HCT116 (cell line): ENCODE results near the gene SMIM33. TPM values are rescaled to one million over a fixed set of nuclear protein-coding genes. Genes with fewer than 3 reads are reported as not detected.

Source experiments
- ATAC-seq: fragments of 200-7000 bp; cut with Tn5 transposase; 2 replicates; pipeline ENCODE4 v1.9.1; 2020; ENCODE audit warnings: mild to moderate bottlenecking, moderate library complexity
- BruUV-seq: library from RNA; stranded (reverse); fragments of 400-500 nt; replicated peaks from 2 replicates; lab custom pipeline; 2021; lab: Mats Ljungman, UMichigan
- CTCF ChIA-PET: fragments of 300-600 bp; sonication (Branson Sonifier 250); formaldehyde crosslinking; loops from one replicate; lab custom pipeline; 2021; ENCODE audit warnings: antibody characterized with exemption; lab: Charles Lee
- POLR2A ChIA-PET: fragments of 300-600, 350-600 bp; sonication (Branson Sonifier 250); formaldehyde crosslinking; loops from one replicate; lab custom pipeline; 2021; ENCODE audit warnings: antibody characterized with exemption; lab: Charles Lee
- RAD21 ChIA-PET, 2 experiments: fragments of 300-600 bp; sonication (Branson Sonifier 250); formaldehyde crosslinking; loops; one replicate each; lab custom pipeline; 2023; ENCODE audit warnings: low total read pairs in 2 of 2; ENCODE audit not compliant: uncharacterized antibody in 2 of 2, unreplicated experiment in 2 of 2, low non-redundant PET in 1 of 2; lab: Charles Lee
- DNase-seq: peaks from one replicate; pipeline ENCODE4 v3.0.0-alpha.2; 2010; ENCODE audit warnings: low read depth, low spot score
- H2AFZ ChIP-seq: fragments of 200-600 bp; shearing (Covaris generic), sonication (generic); 2 replicates; pipeline ENCODE4 v1.6.1; 2017; ENCODE audit warnings: low read depth, mixed run types, mixed read lengths, antibody characterized with exemption, low read length; ENCODE audit not compliant: poor library complexity, severe bottlenecking
- H3K27ac ChIP-seq: 2 replicates; pipeline ENCODE4 v1.5.1; 2012; ENCODE audit warnings: low read depth, low read length
- H3K27me3 ChIP-seq: fragments of 200-600 bp; sonication (generic); 2 replicates; pipeline ENCODE4 v1.6.1; 2016; ENCODE audit warnings: mixed run types, low read length, mixed read lengths; ENCODE audit not compliant: insufficient read depth
- H3K36me3 ChIP-seq, 2 experiments: fragments of 200-500 bp in 1 of 2; fragments of 200-600 bp in 1 of 2; sonication (Bioruptor generic) in 1 of 2; sonication (generic) in 1 of 2; 2 replicates each; pipeline versions ENCODE4 v1.5.1 to v1.6.1; 2014 to 2016; ENCODE audit warnings: low read length in 2 of 2, inconsistent platforms in 1 of 2, mixed read lengths in 1 of 2, mixed run types in 1 of 2; ENCODE audit not compliant: insufficient read depth in 2 of 2, control insufficient read depth in 1 of 2
- H3K4me1 ChIP-seq, 2 experiments: fragments of 200-600 bp in 1 of 2; sonication (generic) in 1 of 2; 2 replicates each; pipeline versions ENCODE4 v1.5.1 to v1.6.1; 2012 to 2017; ENCODE audit warnings: low read length in 2 of 2, inconsistent platforms in 1 of 2, mild to moderate bottlenecking in 1 of 2, mixed read lengths in 1 of 2, mixed run types in 1 of 2, moderate library complexity in 1 of 2; ENCODE audit not compliant: insufficient read depth in 2 of 2, control insufficient read depth in 1 of 2
- H3K4me2 ChIP-seq: fragments of 200-600 bp; sonication (generic); 2 replicates; pipeline ENCODE4 v1.6.1; 2017; ENCODE audit warnings: mixed run types, low read length, mixed read lengths
- H3K4me3 ChIP-seq, 2 experiments: fragments of 200-600 bp in 1 of 2; sonication (generic) in 1 of 2; replicated peaks in 1 of 2; 2 replicates each; pipeline ENCODE4 v1.5.1; 2011 to 2016; ENCODE audit warnings: low read length in 2 of 2, control low read depth in 1 of 2, low read depth in 1 of 2, mild to moderate bottlenecking in 1 of 2, mixed read lengths in 1 of 2, mixed run types in 1 of 2
- H3K79me2 ChIP-seq: fragments of 200-600 bp; sonication (generic); 2 replicates; pipeline ENCODE4 v1.6.1; 2017; ENCODE audit warnings: mild to moderate bottlenecking, mixed run types, low read length, moderate library complexity, mixed read lengths; ENCODE audit not compliant: insufficient read depth
- H3K9ac ChIP-seq: fragments of 200-600 bp; sonication (generic); 2 replicates; pipeline ENCODE4 v1.6.1; 2016; ENCODE audit warnings: low read length, mixed read lengths
- H3K9me2 ChIP-seq: fragments of 200-600 bp; sonication (generic), shearing (Covaris generic); 2 replicates; pipeline ENCODE4 v1.6.1; 2017; ENCODE audit warnings: mixed run types, mild to moderate bottlenecking, moderate library complexity; ENCODE audit not compliant: insufficient read depth
- H3K9me3 ChIP-seq, 2 experiments: fragments of 200-500 bp in 1 of 2; fragments of 200-600 bp in 1 of 2; sonication (Bioruptor generic) in 1 of 2; sonication (generic) in 1 of 2; 2 replicates each; pipeline ENCODE4 v1.6.1; 2014 to 2017; ENCODE audit warnings: low read length in 2 of 2, mixed read lengths in 2 of 2, inconsistent platforms in 1 of 2, low read depth in 1 of 2, mild to moderate bottlenecking in 1 of 2, mixed run types in 1 of 2, moderate library complexity in 1 of 2; ENCODE audit not compliant: control insufficient read depth in 1 of 2, insufficient read depth in 1 of 2
- H4K20me1 ChIP-seq: fragments of 200-600 bp; sonication (generic), shearing (Covaris generic); 2 replicates; pipeline ENCODE4 v1.6.1; 2017; ENCODE audit warnings: mixed run types, mild to moderate bottlenecking, moderate library complexity; ENCODE audit not compliant: insufficient read depth
- CBX3 ChIP-seq: IDR thresholded peaks from 2 replicates; pipeline ENCODE4 v1.6.1; 2012; ENCODE audit warnings: low read depth
- CEBPB ChIP-seq: IDR thresholded peaks from 2 replicates; pipeline ENCODE4 v1.6.1; 2012; ENCODE audit warnings: low read depth
- EZH2 ChIP-seq: fragments of 200-600 bp; sonication (generic); IDR thresholded peaks from 2 replicates; pipeline ENCODE4 v1.6.1; 2017; ENCODE audit warnings: antibody characterized with exemption, mixed run types
- RAD21 ChIP-seq: IDR thresholded peaks from 2 replicates; pipeline ENCODE4 v1.6.1; 2012; ENCODE audit warnings: low read depth, mild to moderate bottlenecking
- YY1 ChIP-seq: IDR thresholded peaks from 2 replicates; pipeline ENCODE4 v1.6.1; 2011; ENCODE audit warnings: low read length, low read depth, moderate library complexity, mild to moderate bottlenecking; ENCODE audit not compliant: insufficient replicate concordance; ENCODE audit errors: extremely low read depth
- intact Hi-C: fragments of 100-400 bp; cut with micrococcal nuclease; formaldehyde crosslinking; loops from 2 replicates; pipeline ENCODE4 v1.10.0; 2022
- total RNA-seq: library from RNA; stranded (reverse); gene quantifications from one replicate; pipeline ENCODE4 v1.2.1, GENCODE V29; 2021; ENCODE audit not compliant: unreplicated experiment
- TF ChIP-seq, protein P1 (sequence below), 3 experiments: fragments of 200-600 bp in 1 of 3; sonication (generic) in 1 of 3; IDR thresholded peaks in 2 of 3; conservative IDR thresholded peaks in 1 of 3; 2 replicates each; pipeline ENCODE4 v1.5.1; 2012 to 2017; ENCODE audit warnings: low read depth in 2 of 3, low read length in 2 of 3, antibody characterized with exemption in 1 of 3, borderline replicate concordance in 1 of 3, control low read depth in 1 of 3, mild to moderate bottlenecking in 1 of 3, mixed read lengths in 1 of 3, mixed run types in 1 of 3, moderate library complexity in 1 of 3; ENCODE audit not compliant: insufficient read depth in 1 of 3
- TF ChIP-seq, protein P2 (sequence below): IDR thresholded peaks from 2 replicates; pipeline ENCODE4 v1.6.1; 2012

Gene SMIM33
- total RNA-seq, 1 experiment from 2014 or later = not detected

DNA sequence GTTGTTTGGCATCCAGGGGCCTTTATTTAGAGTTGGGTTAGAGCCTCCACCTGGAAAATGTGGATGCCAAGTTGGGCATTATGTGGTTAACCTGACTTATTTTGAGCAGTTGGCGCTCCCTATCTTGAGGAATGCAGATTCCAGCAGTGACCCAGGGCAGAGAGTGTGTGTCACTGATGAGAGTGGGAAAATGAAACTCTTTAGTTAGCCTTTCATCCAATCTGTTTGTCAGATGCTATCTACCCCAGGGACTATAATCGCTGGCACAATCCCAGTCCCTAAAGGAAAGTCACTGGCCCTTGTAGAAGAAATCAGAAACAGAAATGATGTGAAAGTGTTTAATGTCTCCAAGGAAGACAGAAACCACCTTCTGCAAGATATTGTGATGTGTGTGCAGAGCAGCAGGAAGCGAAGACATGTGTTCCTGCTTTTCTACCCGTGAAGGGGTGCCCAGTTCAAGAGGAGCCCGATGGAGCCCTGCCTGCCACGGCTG, 21.9 kb downstream of the SMIM33 start:
- Histone ChIP-seq H3K9me3 (no peaks in the 10 kb centered on the region), H3K4me1 (peaks cover 9 to 30% of the 10 kb centered on the region in 2 experiments), H3K9me2 (no peaks in the 10 kb centered on the region), H3K4me3 (peak overlapping the region in 1 of 2 experiments; percentile 29; a peak in 2 of 4 replicates), H3K9ac (peak overlapping the region; percentile 27), H2AFZ (peak overlapping the region; percentile 3), H3K27ac (peak overlapping the region; percentile 3; the same call in 1 of the 2 replicates), H3K36me3 (no peaks in the 10 kb centered on the region), H3K79me2 (no peaks in the 10 kb centered on the region), H3K4me2 (peak overlapping the region; percentile 66), H4K20me1 (no peaks in the 10 kb centered on the region), H3K27me3 (no peaks in the 10 kb centered on the region)
- ATAC-seq (peak; percentile 74), DNase-seq (no peak)
- intact Hi-C loops = no loop called here
- BruUV-seq = no TSS peak
- TF ChIP-seq YY1 (no peak), EZH2 (no peak), CBX3 (peak; percentile 32; the same call in 1 of the 2 replicates), RAD21 (peak; percentile 13; the same call in 1 of the 2 replicates), CEBPB (no peak)
- TF ChIP-seq, protein P1, sequence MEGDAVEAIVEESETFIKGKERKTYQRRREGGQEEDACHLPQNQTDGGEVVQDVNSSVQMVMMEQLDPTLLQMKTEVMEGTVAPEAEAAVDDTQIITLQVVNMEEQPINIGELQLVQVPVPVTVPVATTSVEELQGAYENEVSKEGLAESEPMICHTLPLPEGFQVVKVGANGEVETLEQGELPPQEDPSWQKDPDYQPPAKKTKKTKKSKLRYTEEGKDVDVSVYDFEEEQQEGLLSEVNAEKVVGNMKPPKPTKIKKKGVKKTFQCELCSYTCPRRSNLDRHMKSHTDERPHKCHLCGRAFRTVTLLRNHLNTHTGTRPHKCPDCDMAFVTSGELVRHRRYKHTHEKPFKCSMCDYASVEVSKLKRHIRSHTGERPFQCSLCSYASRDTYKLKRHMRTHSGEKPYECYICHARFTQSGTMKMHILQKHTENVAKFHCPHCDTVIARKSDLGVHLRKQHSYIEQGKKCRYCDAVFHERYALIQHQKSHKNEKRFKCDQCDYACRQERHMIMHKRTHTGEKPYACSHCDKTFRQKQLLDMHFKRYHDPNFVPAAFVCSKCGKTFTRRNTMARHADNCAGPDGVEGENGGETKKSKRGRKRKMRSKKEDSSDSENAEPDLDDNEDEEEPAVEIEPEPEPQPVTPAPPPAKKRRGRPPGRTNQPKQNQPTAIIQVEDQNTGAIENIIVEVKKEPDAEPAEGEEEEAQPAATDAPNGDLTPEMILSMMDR (IDR thresholded peaks at IDR 0.05 in 2 of 3, conservative IDR thresholded peaks at IDR 0.05 in 1 of 3; ENCODE audit: borderline replicate concordance in 1 of 3, insufficient read depth in 1 of 3, low read depth in 2 of 3, low read length in 2 of 3) = 0 out of 6 replicates have a peak, but pooled peaks of 1 of the 3 experiments have one; percentile 3
- TF ChIP-seq, protein P2, sequence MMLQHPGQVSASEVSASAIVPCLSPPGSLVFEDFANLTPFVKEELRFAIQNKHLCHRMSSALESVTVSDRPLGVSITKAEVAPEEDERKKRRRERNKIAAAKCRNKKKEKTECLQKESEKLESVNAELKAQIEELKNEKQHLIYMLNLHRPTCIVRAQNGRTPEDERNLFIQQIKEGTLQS = no peak
- RAD21 ChIA-PET = no interaction called here
- CTCF ChIA-PET = no interaction called here
- POLR2A ChIA-PET = interaction anchor here (2.2 kb wide), 1 partner anchor 10 kb away, joined by 6 read pairs; the partner anchor contains the start of gene STING1
